Sciatic nerve (tissue), 2 donors: ENCODE results near the gene SLC39A3. TPM values are rescaled to one million over a fixed set of nuclear protein-coding genes. Genes with fewer than 3 reads are reported as not detected.

Experiments
- ATAC-seq: fragments of 200-7000 bp; cut with Tn5 transposase; one replicate; pipeline ENCODE4 v1.9.1; 2020; ENCODE audit warnings: mild to moderate bottlenecking, moderate library complexity
- DNase-seq: peaks from one replicate; pipeline ENCODE4 v3.0.0-alpha.2; 2020; ENCODE audit warnings: low spot score
- intact Hi-C: fragments of 100-400 bp; cut with DNase I; formaldehyde crosslinking; loops from one replicate; pipeline ENCODE4 v1.14.2; 2022
- total RNA-seq: library from RNA; stranded (reverse); fragmentation: NEBNext Ultra II Directional; extraction: Animal tissue kit (Norgen Biotek cat#: 25700); gene quantifications from one replicate; pipeline ENCODE4 v1.2.1, GENCODE V29; 2021
- donor health status: DM: no; HTN: no; CAD: no.
- donor health status: DM: no; HTN: no; CAD: no.

Gene SLC39A3
- total RNA-seq, 1 donor from 2014 or later = 11.7 TPM

DNA sequence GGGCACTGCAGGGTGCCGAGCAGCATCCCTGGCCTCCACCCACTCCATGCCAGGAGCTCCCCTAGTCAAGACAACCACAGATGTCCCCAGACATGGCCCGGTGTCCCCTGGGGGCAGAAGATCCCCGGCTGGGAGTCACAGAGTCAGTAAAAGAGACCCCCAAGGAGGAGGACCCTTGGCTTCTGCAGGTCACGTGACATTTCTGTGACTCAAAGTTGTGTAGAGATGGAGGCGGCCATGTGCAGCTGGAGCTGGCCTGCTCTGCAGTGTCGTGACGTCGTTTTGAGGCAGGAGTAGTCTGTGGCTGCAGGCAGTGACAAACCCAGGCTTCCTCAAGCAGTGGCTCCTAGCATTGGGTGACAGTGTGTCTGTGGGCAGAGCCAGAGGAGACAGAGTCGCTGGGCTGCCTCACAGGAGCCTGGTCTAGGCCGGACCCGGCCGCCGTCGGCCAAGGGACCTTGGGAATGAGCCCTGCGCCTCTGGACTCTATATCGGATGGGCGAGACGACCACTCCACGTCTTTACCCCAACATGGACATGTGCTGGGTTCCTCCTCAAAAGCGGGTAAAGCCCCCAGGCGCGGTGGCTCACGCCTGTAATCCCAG lies 10.9 kb downstream of the SLC39A3 start:
- DNase-seq (no peak), ATAC-seq (no peak)
- intact Hi-C loops = no loop called here

GRCh38 chr19:2727640-2727944 lies 12.2 kb downstream of the SLC39A3 start:
- DNase-seq = no peak
- intact Hi-C loops = no loop called here
- no peak for ATAC-seq

DNA sequence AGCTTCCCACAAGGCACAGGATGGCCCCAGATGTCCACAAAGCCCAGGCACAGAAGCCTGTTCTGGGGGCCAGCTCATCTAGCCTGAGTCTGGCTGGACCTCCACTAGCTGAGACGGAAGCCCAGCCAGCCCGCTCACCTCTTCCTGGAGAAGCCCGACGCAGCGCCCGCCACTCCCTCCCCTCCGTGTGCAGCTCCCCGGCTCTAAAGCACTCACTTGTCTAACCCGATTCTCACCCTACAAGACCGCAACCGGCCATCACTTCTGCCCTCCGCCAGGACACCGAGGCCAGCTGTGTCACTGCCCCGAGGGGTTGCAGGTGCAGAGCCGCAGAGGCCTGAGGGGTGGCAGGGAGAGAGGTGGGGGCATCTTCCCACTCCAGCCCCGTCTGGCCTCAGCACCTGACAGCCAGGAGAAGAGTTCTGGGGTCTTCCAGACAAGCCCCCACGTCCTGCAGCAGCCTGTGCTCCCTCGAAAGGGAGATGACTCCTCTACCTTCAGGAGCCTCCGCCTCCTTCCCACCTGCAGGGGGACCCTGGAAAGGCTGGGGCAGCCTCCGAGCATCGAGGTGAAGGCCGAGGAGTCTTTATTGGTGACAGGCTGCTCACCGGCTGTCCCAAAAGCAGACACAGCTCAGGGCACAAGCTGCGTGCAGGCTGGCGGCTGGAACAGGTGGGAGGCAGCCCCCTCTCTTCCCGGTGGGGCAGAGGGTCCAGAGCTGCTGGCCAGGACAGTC lies 12.7 kb downstream of the SLC39A3 start:
- intact Hi-C loops = no loop called here
- ATAC-seq = no peak
- DNase-seq = no peak

- no peak for ATAC-seq
- intact Hi-C loops = no loop called here
- no peak for DNase-seq
These were observed 13.5 kb downstream of the SLC39A3 start for GRCh38 chr19:2726160-2726855.

GRCh38 chr19:2724148-2724557 lies 15.7 kb downstream of the SLC39A3 start:
- DNase-seq (no peak), ATAC-seq (no peak)
- intact Hi-C loops = no loop called here

DNA sequence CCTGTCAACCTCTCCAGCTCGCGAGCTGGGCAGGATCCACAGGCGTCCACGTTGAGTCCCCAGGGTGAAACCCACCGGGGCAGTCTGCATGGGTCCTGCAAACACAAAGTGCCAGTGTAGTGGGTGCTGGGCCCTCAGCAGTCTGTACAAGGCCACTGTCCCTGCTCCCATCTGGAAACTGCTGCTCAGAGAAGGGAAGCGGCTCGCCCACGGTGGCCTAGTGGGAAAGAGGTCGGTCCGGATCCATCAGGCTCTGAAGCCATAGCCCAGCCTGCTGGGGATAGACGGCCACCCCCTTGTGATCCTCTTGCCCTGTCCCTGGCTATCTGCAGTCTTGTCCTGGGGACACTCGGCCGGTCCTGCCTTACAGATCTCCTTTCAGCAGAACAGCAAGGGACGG lies 16.1 kb downstream of the SLC39A3 start:
- intact Hi-C loops = no loop called here
- ATAC-seq (no peak), DNase-seq (no peak)

GRCh38 chr19:2723345-2723715 lies 16.5 kb downstream of the SLC39A3 start:
- intact Hi-C loops = no loop called here
- ATAC-seq = no peak
- DNase-seq = no peak

GRCh38 chr19:2722541-2723344 lies 17.1 kb downstream of the SLC39A3 start:
- ATAC-seq (peak; percentile 86), DNase-seq (no peak)
- intact Hi-C loops = no loop called here

- intact Hi-C loops = no loop called here
- no peak for DNase-seq
- ATAC-seq = no peak
These were observed 18.0 kb downstream of the SLC39A3 start for GRCh38 chr19:2721570-2722540.

DNA sequence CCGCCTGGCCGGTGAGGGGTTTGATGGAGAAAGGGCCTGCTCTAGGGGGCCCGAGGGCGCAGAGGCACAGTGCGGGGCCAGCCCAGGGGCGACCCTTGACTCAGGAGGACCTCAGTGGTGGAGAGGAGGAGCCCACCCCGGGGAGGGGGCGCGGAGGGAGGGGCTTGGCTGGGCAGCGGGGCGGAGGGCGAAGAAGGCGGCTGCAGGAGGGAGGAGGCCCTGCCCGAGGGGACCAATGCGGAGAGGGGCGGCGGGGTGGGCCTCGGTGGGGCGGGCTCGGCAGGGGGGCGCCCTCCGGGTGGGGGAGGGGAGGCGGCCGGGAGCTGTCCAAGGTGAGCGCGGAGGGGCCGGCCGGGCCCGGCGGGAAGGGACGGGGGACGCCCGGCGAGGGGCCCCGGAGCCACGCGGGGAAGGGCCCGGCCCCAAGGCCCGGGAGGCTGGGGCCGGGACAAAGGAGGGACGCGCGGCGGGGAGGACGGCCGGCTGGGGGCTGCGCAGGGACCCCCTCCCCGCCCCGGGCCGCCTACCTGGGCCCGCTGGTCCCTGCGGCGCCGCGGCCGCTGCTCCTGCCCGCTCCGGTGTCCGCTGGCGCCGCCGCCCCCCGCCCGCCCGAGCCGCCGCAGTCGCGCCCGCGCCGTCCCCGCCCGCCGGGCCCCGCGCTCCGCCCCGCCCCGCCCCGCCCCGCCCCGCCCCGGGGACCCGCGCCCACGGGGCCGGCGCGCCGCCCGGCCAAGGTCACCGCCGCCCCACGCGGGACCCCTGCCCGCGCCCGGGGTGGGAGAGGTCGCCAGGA lies 18.8 kb downstream of the SLC39A3 start, which contains the start of gene DIRAS1:
Gene DIRAS1 (minus strand): TSS at position 596 of the 793 bp plus-strand sequence. CDS start 3,566 bp downstream, outside the sequence.
- ATAC-seq (no peak), DNase-seq (no peak)

DNA sequence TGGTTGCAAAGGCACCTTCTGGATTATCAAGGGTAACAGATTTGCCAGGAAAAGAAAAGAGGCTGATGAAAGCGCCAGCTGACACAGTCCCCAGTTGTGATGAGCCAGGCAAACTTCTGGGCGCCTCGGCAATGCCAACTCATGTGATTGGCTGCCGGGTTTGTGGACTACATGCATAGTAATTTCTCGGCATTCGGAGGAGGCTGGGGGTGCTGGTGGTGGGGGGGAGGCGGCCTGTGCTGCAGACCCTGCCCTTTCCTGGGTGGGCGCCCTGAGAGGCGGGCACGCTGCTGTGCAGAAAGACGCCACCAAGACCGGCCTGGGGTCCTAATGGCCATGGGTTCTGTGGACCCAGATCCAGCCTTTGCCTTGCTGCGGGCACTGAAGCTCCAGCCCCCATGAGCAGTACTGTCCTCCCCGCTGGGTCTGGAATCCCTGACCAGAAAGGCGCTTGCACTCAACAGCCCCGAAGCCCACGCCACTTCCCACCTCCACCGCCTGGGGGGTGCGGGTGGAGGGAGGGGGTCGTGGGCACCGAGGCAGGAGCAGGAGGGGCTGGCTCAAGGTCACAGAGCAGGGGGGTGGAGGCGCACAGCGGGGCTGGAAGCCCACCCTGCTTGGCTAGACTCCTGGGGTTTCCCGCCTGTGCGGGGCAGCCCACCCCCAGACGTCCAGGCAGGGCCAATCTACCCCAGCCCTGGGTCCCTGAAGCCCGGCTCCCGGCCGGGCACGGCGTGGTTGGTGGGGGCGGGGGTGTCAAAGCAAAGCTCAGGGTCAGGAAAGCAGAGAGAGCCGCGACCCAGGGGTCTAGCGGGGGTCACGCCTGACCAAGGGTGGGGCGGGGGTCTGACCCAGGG lies 19.7 kb downstream of the SLC39A3 start:
- DNase-seq (no peak), ATAC-seq (no peak)
- intact Hi-C loops = no loop called here

More for the DNA sequence above, 18.8 kb downstream of the SLC39A3 start, which contains the start of gene DIRAS1:
- intact Hi-C loops = no loop called here

DNA sequence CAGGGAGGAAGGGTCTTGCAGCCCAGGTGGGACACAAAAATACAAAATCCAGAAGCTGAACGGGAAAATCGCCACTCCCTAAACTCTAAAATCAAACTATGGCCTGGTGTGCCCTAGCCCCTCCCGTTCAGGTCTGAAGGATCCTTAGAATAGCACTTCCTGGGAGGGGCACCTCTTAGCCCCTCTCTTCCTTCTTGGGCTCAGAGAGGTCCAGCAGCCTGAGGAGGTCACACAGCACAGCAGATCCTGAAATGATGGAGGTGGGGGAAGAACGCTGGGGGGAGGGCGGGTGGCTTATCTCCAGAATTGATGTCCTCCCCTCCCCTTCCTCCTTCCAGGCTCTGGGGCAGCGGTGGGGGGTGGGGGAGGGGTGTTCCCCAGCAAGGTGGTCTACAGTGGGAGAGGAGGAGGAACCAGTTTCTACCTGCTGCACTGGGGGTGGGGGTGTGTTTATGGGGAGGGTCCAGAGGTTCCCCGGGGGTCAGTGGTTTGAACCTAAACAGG lies 20.5 kb downstream of the SLC39A3 start:
- DNase-seq = no peak
- intact Hi-C loops = no loop called here
- no peak for ATAC-seq

DNA sequence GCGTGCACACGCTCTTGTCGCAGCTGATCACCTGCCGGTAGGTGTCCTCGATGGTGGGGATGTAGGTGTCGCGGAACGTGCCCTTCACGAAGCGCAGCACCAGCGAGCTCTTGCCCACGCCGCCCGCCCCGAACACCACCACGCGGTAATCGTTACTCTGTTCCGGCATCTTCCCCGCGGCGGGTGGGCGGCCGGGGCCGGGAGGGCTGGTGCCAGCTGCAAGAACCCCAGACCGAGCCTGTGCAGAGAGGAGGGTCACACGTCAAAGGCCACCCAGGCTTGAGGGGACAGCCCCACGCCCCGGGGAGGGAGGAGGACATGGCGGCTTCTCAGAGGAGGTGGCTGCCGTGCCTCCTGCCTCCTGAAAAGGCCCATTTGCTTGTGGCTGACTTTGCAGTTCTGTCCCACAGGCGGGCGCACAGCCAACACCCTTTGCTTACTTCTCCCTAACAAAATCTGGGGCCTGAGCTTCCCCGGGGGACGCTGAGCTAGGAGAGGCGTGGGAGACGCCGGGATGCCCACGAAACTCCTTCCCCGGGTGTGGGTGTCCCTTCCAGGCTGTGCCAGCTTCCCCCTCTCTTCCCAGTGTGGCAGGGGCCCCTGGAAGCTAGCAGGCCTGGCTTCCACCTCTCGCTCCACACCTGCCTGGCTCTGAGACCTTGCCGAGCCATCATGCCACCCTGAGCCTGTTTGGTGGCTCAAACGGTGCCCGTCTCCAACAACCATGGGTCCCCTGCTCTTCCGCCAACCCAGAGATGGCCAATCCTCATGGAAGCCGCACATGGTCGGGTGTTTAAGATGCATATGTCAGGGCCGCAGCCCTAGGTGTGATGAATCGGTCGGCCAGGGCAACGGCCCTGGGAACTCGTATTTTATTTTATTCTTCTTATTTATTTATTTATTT lies 21.9 kb downstream of the SLC39A3 start:
- DNase-seq (no peak), ATAC-seq (no peak)
- intact Hi-C loops = no loop called here

GRCh38 chr19:2716722-2717637 lies 22.8 kb downstream of the SLC39A3 start:
- ATAC-seq (no peak), DNase-seq (no peak)
- intact Hi-C loops = no loop called here

DNA sequence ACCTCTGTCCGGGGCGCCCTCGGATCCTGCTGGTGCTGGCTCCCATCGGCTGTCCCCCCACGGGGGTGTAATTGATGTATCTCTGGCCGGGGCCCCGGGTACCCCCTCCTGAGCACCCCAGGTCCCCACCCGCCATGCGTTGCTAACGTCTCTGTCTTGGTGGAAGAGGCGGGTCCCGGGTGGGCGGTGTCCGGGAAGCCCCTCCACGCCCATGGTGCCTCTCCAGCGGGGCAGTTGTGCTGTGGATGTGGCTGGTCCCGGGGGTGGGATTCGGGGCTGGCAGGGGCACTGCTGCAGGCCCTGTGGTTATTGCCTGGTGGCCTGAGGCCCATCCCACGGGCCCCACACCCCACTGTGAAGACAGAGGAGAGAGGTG lies 23.6 kb downstream of the SLC39A3 start:
- ATAC-seq = no peak
- no peak for DNase-seq
- intact Hi-C loops = no loop called here
